ENCODE data around the gene MYH2.

- TF ChIP-seq MYC (IDR thresholded peaks at IDR 0.05; ENCODE audit: low read depth, low read length) (no peak), POLR2A (IDR thresholded peaks at IDR 0.05; ENCODE audit: extremely low read depth, insufficient read length) (no peak), MAX (IDR thresholded peaks at IDR 0.05; ENCODE audit: low read depth, low read length) (no peak)
- TF ChIP-seq, protein P1, sequence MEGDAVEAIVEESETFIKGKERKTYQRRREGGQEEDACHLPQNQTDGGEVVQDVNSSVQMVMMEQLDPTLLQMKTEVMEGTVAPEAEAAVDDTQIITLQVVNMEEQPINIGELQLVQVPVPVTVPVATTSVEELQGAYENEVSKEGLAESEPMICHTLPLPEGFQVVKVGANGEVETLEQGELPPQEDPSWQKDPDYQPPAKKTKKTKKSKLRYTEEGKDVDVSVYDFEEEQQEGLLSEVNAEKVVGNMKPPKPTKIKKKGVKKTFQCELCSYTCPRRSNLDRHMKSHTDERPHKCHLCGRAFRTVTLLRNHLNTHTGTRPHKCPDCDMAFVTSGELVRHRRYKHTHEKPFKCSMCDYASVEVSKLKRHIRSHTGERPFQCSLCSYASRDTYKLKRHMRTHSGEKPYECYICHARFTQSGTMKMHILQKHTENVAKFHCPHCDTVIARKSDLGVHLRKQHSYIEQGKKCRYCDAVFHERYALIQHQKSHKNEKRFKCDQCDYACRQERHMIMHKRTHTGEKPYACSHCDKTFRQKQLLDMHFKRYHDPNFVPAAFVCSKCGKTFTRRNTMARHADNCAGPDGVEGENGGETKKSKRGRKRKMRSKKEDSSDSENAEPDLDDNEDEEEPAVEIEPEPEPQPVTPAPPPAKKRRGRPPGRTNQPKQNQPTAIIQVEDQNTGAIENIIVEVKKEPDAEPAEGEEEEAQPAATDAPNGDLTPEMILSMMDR (IDR thresholded peaks at IDR 0.05; ENCODE audit: low read depth, low read length) = no peak
Observed at GRCh38 chr17:10556301-10557005, 7.0 kb upstream of the MYH2 start.
